Adrenal gland (tissue), 12 donors: ENCODE measurements around the gene SLC25A11. TPM values are rescaled to one million over a fixed set of nuclear protein-coding genes. Genes with fewer than 3 reads are reported as not detected.

Experiments
- DNase-seq, 7 donors: peaks; one replicate each; pipeline ENCODE4 v3.0.0-alpha.2; 2019 to 2020
- H3K27ac ChIP-seq, 5 donors: fragments of 200-600 bp; sonication (generic) in 4 of 5; 1 replicate in 3 of 5; 2 replicates in 2 of 5; pipeline versions ENCODE4 v1.5.1 to v1.8.0; 2016 to 2020; ENCODE audit warnings: mild to moderate bottlenecking in 1 of 5
- H3K27me3 ChIP-seq: fragments of 200-600 bp; 2 replicates; pipeline ENCODE4 v1.8.0; 2021
- H3K36me3 ChIP-seq, 2 donors: fragments of 200-600 bp; replicated peaks in 1 of 2; 1 replicate in 1 of 2; 2 replicates in 1 of 2; pipeline versions ENCODE4 v1.5.1 to v1.8.0; 2018 to 2022
- H3K4me1 ChIP-seq, 2 donors: fragments of 200-600 bp; replicated peaks in 1 of 2; 1 replicate in 1 of 2; 2 replicates in 1 of 2; pipeline versions ENCODE4 v1.5.1 to v1.8.0; 2018 to 2021
- H3K4me3 ChIP-seq, 4 donors: fragments of 200-600 bp; sonication (generic) in 3 of 4; one replicate each; pipeline ENCODE4 v1.5.1; 2016 to 2018
- H3K9me3 ChIP-seq, 3 donors: fragments of 200-600 bp; sonication (generic) in 1 of 3; replicated peaks in 1 of 3; 1 replicate in 2 of 3; 2 replicates in 1 of 3; pipeline versions ENCODE4 v1.5.1 to v1.8.0; 2016 to 2021
- POLR2A ChIP-seq, 2 donors: fragments of 450-650 bp; IDR thresholded peaks; one replicate each; pipeline ENCODE4 v1.6.1; 2017; ENCODE audit warnings: antibody characterized with exemption in 2 of 2, mild to moderate bottlenecking in 2 of 2, moderate library complexity in 1 of 2
- WGBS, 4 donors: extraction: QIAGEN DNeasy Blood & Tissue Kit in 2 of 4; methylation state at CpG; one replicate each; pipeline versions ENCODE4 v1.1.5 to v1.1.7; 2013 to 2017; 5-methylcytosine and 5-hydroxymethylcytosine counted together
- intact Hi-C, 2 donors: fragments of 100-400 bp; cut with DNase I; formaldehyde crosslinking; loops; one replicate each; pipeline versions ENCODE4 v1.14.1 to v1.15.0; 2022 to 2023
- polyA plus RNA-seq, 3 donors: library from polyadenylated mRNA; stranded (reverse); fragments of 200-250 nt in 2 of 3; fragments of 350-450 nt in 1 of 3; fragmentation: Illumina TruSeq in 1 of 3; extraction: RNeasy Lipid Tissue Mini Kit (QIAGEN cat#74804) in 1 of 3; gene quantifications; one replicate each; pipeline ENCODE4 v1.2.3, GENCODE V29; 2013 to 2014
- total RNA-seq, 9 donors: library from RNA; depleted of rRNA in 4 of 9; stranded (reverse); fragments of >200 nt in 4 of 9; fragments of 120-200 nt in 1 of 9; fragmentation: NEBNext Ultra II Directional in 1 of 9; extraction: Animal tissue kit (Norgen Biotek cat#: 25700) in 1 of 9; gene quantifications; one replicate each; pipeline versions ENCODE4 v1.1.0 to v1.2.4, GENCODE V29; 2013 to 2023
- TF ChIP-seq, protein P1 (sequence below), 6 experiments: fragments of 450-650 bp in 4 of 6; fragments of 200-600 bp in 2 of 6; sonication (generic) in 1 of 6; IDR thresholded peaks; 1 replicate in 5 of 6; 2 replicates in 1 of 6; pipeline versions ENCODE4 v1.5.1 to v1.8.0; 2016 to 2021; ENCODE audit warnings: antibody characterized with exemption in 6 of 6, mild to moderate bottlenecking in 2 of 6, moderate library complexity in 1 of 6
- donor health status: healthy with polysubstance abuse.
- donor health status: Bipolar disorder and iron deficiency.
- donor health status: DM: yes; HTN: yes; CAD: no.
- donor health status: DM: no; HTN: no; CAD: no.
- donor health status: DM: no; HTN: no; CAD: no.
- donor health status: DM: yes; HTN: yes; CAD: no.

The SLC25A11 gene
- total and polyA plus RNA-seq, 12 donors, result 37.8 to 77.7 (median 66.7) TPM

DNA sequence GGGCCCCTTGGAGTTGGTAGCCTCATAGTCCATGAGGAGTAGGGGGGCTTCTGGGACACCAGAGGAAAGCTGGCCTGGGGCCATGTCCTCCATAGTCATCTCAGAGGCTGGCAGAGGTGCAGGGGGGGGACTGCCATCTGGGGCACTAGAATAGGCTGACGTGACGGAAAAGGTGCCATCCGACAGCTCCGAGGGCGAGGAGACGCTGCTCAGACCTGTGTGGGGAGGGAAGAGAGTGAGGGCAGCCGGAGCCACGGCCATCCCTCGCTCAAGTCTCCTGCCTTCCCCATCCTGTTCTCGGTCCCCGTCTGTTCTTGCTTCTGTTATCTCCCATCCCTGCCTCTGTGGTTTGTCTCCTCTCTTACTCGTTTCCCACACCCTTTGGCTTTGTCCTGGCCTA, 32.5 kb upstream of the SLC25A11 start:
- DNase-seq, result no peak
- Histone ChIP-seq H3K9me3 (no peaks in the 10 kb centered on the region), H3K4me3 (no peak overlapping the region), H3K27me3 (no peaks in the 10 kb centered on the region), H3K36me3 (peaks cover 0 to 48% of the 10 kb centered on the region in 2 donors), H3K4me1 (peaks cover 13 to 29% of the 10 kb centered on the region in 2 donors), H3K27ac (peak overlapping the region in 1 of 5 donors; percentile 9)
- WGBS, 4 donors, result 90 to 94% (median 92%) methylated on average over 10 to 12 of the region's 12 CpGs
- intact Hi-C loops, result no loop called here
- TF ChIP-seq, protein P1, sequence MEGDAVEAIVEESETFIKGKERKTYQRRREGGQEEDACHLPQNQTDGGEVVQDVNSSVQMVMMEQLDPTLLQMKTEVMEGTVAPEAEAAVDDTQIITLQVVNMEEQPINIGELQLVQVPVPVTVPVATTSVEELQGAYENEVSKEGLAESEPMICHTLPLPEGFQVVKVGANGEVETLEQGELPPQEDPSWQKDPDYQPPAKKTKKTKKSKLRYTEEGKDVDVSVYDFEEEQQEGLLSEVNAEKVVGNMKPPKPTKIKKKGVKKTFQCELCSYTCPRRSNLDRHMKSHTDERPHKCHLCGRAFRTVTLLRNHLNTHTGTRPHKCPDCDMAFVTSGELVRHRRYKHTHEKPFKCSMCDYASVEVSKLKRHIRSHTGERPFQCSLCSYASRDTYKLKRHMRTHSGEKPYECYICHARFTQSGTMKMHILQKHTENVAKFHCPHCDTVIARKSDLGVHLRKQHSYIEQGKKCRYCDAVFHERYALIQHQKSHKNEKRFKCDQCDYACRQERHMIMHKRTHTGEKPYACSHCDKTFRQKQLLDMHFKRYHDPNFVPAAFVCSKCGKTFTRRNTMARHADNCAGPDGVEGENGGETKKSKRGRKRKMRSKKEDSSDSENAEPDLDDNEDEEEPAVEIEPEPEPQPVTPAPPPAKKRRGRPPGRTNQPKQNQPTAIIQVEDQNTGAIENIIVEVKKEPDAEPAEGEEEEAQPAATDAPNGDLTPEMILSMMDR (IDR thresholded peaks at IDR 0.05), result no peak
- no peak for TF ChIP-seq POLR2A (IDR thresholded peaks at IDR 0.05)

GRCh38 chr17:4971826-4972225, 32.0 kb upstream of the SLC25A11 start:
- peaks cover 0 to 43% of the 10 kb centered on the region in 2 donors for H3K36me3 ChIP-seq
- DNase-seq, result no peak
- intact Hi-C loops, result no loop called here
- H3K9me3 ChIP-seq, result no peaks in the 10 kb centered on the region
- H3K27ac ChIP-seq, result no peak overlapping the region
- no peak overlapping the region for H3K4me3 ChIP-seq
- H3K27me3 ChIP-seq, result no peaks in the 10 kb centered on the region
- TF ChIP-seq POLR2A (IDR thresholded peaks at IDR 0.05), result no peak
- TF ChIP-seq, protein P1 (IDR thresholded peaks at IDR 0.05), result no peak
- peaks cover 13 to 29% of the 10 kb centered on the region in 2 donors for H3K4me1 ChIP-seq
- 91 to 95% (median 92%) methylated on average over 6 of the region's 6 CpGs for WGBS, 4 donors

DNA sequence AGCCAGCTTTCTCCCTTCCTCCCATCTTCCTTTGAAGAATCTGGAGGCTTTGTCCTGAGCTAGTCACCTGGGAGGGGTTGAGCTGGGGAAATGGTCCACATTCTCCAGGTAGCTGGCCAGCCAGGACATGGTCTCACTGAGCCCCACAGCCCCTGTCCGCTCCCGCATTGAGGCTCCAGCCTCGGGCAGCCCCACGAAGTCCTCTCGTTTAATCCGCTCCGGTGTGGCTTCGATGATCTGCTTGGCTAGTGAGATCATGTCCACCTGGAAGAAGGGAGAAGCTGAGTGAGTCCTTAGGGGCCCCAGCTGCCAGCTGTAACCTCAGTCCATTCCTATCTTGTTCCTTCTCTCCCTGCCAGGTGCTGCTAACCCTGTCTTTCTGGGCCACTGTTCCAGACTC, 30.4 kb upstream of the SLC25A11 start:
- intact Hi-C loops, result no loop called here
- Histone ChIP-seq H3K27ac (peak overlapping the region in 3 of 5 donors; percentile 92 to 98 (median 97)), H3K4me3 (no peak overlapping the region), H3K4me1 (peaks cover 19 to 35% of the 10 kb centered on the region in 2 donors), H3K27me3 (no peaks in the 10 kb centered on the region), H3K9me3 (no peaks in the 10 kb centered on the region), H3K36me3 (peaks cover 0 to 37% of the 10 kb centered on the region in 2 donors)
- TF ChIP-seq, protein P1 (IDR thresholded peaks at IDR 0.05), result no peak
- DNase-seq, result no peak
- WGBS, 4 donors, result 95 to 99% (median 97%) methylated on average over 8 of the region's 8 CpGs

GRCh38 chr17:4969551-4970173, 29.8 kb upstream of the SLC25A11 start:
- DNase-seq, result peak in 5 of 7 donors; percentile 57 to 72 (median 60)
- H3K27ac ChIP-seq, result peak overlapping the region in 4 of 5 donors; percentile 92 to 98 (median 98)
- WGBS, 4 donors, result 59 to 75% (median 69%) methylated on average over 9 to 16 of the region's 16 CpGs
- H3K9me3 ChIP-seq, result no peaks in the 10 kb centered on the region
- TF ChIP-seq, protein P1 (IDR thresholded peaks at IDR 0.05), result no peak
- no peak for TF ChIP-seq POLR2A (IDR thresholded peaks at IDR 0.05)
- H3K4me1 ChIP-seq, result peaks cover 19 to 35% of the 10 kb centered on the region in 2 donors
- no peaks in the 10 kb centered on the region for H3K27me3 ChIP-seq
- intact Hi-C loops, result no loop called here
- peaks cover 0 to 37% of the 10 kb centered on the region in 2 donors for H3K36me3 ChIP-seq
- no peak overlapping the region for H3K4me3 ChIP-seq
